GM18499 (cell line): ENCODE results near the gene KCNT1.

Experiments
- ATAC-seq: cut with Tn5 transposase; IDR thresholded peaks from one replicate; pipeline ENCODE4 v1.9.1; 2021; ENCODE audit warnings: moderate number of reproducible peaks; ENCODE audit not compliant: insufficient read depth, unreplicated experiment

Gene KCNT1

DNA sequence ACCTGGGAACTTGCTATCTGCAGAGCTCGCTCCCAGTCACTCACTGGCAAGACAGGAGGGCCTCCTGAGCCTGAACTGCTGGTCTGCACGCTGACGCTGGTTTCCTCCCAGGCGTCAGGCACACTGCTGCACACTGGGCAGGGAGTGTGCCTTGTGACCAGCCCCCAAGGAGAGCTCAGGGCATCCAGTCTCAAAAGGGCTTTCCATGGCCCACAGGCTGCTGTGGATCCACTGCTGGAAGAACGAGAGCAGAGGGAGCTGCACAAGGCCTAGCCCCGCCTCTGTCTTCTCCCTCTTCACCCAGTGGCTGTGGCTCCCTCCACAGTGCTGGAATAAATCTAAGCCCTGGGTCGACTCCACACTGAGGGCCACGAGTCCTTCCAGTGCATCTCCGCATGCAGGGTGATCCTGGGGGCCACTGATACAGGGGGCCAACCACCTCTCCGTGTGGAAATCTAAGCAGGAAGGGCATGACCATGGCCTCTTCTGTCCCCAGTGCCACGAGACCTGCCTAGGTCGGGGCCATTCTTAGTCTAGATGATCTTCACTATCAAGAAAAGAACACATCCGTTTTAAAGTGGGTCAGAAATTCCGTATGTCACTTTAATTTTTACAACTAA, 111.8 kb downstream of the KCNT1 start:
- ATAC-seq: no peak

DNA sequence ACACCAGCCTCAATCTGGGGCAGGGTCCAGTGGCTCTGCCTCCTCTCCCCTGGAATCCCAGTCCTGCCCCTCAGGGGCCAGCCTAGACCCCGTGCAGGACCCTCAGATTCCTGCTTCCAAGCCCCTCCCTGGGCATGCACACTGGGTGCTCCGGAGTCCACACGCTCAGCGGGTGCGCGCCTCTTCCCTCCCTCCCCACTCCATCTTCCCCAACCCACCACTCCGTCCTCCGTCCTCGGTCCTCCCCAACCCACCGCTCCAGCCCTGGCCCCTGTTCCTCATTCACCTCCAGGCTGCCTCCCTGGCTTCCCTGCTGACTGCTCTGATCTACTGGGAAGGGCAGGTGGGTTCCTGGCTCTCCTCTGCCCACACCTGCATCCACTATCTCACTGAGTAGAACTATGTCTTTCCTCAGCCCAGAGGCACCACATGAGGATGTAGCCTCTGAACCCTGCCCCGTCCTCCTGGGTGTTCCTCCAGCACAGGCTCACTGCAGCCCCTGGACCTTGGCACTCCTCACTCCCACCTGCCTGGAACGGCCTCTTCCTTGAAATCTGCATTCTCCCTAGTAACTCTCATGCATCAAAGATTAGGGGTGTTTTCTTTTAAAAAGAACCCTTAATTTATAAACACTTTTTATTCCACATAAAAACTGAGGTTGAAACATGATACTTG, 112.6 kb downstream of the KCNT1 start:
- ATAC-seq: no peak

DNA sequence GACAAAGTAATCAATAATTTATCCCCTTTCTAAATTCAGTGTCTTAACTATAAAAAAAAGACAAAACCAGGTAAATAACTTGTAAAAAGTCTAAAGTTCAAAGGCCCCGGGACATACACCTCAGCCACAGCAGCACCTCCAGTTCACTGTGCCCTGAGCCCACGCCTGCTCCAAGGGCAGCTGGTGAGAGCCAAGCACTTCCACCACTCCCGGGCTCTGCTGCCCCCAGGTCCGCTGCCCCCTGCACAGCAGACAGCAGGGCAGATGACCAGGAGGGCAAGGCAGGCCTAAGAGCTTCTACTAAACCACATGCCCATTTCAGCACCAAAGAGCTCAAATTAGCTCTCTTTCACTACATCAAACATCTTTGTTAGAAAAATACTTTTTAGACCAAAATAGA, 113.4 kb downstream of the KCNT1 start:
- ATAC-seq: no peak

DNA sequence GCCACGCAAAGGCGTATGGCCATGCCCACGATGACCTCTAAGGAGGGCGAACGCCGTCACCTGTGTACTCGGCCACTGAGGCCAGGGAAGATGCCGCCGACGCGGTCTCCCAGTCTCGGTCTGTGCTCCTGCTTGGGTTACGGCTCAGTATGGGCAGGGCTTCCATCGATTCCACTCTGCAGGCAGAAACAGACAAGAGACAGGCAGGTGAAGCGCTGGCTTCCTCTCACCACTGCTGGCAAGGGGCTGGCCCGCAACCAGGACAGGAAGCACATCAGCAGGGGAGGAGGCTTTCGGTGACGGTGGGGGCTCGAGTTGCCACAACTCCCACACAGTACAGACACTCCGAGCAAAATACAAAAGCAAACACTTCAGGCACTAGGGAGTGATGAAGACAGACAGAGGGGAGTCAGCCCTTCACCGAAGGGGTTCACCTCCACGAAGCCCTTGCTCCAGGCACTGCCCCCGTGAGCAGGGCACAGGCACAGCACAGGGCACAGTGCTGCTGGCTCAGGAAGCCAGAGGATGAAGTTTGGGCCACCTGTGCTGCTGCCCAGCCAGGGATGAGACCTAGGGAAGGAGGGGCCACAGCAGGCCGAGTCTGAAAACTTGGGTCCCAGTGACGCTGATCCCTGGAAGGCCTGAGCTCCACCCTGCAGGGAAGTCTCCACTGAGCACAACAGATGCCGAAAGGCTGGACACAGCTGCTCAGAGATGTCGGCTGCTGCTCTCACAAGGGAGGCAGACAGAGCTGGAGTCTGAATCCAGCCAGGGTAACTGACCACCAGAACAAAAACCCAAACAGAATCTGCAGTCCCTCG, 114.1 kb downstream of the KCNT1 start:
- ATAC-seq: no peak

DNA sequence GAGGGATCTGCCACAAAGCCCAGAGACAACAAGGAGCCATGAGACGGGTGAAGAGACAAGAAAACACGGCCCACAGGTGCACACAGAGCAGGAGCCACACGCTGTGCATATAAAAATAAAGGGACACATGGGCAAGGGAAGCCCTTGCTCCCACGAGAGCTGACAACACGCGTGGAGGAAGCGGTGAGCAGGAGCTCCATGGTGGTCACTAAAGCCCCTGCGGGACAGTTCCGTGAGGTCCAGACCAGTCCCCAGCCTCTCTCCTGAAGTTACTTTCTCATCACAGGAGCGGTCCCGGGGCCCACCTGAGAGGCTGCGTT, 114.6 kb downstream of the KCNT1 start:
- ATAC-seq: no peak

DNA sequence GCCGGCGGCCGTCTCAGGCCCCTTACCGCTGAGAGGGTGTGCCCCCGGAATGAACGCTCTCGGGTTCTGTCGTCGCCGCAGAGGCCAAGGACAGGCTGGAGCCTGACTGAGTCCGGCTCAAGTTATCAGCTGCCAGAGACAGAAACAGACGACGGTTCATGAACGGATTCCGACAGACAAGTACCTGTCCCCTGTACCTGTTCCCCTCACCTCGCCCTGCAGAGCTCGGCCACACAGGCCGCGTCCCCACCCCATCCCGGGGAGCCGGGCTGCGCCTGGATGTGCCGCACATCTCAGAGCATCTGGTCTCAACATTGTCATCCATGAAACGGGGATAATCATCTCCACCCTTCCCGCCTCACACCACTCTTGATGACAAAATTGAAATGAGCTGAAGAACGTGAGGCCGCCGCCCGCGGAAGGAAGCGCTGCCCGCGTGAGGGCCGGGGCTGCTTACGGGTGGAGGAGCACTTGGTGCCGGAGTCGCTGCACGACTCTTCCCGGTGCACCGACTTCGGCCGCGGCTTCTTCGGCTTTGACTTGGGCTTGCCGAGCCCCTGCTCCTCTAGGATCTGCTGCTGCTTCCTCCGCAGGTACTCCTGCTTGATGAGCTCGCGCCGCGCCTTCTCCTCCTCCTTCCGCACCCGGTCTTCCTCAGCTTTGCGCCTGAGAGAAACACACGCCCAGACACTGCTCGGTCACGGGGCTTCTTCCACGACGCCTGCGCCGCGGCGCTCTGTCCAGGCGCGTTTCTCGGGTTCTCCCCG, 116.1 kb downstream of the KCNT1 start:
- ATAC-seq: no peak

DNA sequence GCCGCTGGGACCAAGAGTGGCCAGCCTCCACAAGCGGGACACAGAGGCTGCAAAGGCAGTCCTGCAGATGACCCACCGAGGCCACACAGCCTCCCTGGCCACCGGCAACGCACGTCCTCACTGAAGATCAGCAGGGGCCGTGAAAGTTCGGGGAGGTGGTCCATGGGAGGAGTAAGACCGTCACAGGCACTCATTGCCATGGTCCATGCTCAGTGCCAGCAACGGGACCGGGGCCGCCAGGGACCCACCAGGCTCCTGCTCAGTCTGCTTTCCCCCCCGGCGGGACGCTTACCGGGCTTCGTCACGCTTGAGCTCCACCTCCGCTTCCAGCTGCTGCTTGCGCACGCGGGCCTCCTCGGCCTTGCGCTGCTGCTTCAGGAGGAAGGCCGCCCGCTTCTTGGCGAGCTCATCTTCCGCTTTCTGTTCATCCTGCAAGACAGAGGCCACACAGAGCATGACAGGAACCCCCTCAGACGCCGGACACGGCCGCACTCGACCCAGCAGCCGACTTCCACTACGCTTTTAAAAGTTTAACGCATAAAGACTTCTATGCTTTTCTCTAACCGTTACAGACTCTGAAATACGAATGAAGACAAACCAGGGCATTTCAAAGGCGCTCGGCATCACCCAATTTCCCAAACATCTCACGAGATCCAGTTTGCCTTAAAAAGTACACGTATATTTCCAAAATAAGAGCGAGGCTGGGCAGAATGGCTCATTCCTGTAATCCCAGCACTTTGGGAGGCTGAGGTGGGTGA, 116.9 kb downstream of the KCNT1 start:
- ATAC-seq: no peak

DNA sequence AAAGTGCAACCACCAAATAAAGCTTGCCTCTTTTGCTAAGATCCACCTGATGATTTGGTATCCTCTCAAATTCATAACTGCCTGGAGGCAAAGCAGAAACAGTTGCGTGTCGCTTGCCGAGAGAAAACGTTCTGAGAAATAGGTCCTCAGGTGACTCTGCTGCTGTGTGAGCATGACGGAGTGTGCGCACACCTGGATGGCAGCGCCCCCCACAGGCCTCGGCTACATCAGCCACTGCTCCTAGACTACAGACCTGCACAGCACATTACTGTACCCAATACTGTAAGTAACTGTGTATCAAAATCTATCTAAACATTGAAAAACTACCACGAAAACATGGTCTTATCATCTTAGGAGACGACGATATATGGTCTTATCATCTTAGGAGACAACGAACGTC, 117.9 kb downstream of the KCNT1 start:
- ATAC-seq: no peak

DNA sequence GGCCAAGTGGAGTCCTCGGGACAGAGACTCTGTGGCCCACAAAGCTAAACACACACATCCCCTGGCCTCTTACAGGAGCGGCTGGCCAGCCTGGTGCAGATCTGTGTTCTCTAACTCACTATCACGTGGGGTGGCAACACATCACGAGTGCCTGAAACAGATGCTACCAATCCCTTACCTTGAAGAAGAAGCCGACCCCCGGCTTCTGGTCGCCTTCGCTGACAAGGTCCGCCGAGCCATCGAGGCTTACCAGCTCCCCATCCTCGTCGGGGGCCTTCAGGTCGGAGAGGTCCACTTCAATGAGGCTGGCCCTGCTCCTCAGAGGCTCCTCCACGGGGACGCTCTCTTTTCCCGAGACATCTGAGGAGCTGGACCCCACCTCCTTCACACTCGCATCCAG, 118.7 kb downstream of the KCNT1 start:
- ATAC-seq: no peak

DNA sequence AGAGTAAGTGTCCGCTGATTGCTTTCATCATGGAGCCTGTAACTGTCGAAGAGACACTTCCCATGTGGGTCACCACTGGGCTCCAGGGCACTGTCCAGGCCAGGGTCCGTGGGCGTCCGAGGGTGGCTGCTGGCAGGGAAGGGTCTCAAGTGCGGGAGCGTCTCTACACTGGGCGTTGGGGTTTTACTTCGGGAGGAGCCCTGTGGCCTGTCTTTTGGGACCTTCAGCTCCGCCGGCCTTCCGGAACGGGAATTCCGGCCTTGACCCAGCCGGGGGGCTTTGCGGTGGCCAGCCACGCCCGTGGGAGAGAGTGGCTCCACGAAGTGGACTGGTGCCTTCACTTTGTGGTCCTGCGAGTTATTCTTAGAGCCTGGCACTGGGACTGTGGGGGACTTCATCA, 119.1 kb downstream of the KCNT1 start:
- no peak for ATAC-seq

DNA sequence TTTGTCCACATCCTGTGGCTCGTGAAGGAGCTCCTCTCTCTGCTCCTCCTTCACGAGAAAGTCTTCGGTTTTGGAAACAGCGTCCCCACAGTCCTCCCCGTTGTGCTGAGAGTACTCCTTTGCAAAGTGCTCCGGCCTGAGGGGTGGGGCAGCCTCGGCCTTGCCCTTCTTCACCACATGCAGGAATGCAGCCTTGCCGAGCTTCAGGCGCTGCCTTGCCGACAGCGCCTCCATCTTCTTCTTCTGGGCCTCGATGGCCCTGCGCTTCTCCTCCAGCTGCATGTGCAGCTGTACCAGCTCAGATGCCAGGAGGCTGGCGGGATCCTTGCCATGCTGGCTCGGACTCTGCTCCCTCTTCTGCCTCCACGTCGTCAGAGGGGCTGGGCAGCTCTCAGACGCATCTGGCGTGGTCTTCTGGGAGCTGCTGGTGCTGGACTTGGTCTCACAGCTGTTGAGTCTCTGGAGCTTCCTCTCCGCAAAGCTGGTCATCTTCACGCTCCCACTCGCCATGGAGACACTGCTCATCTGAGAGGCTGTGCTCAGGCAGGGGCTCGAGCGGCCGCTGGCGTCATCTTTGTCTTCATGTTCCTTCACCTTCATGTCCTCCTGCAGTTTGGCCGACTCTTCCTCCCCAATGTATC, 119.9 kb downstream of the KCNT1 start:
- no peak for ATAC-seq

DNA sequence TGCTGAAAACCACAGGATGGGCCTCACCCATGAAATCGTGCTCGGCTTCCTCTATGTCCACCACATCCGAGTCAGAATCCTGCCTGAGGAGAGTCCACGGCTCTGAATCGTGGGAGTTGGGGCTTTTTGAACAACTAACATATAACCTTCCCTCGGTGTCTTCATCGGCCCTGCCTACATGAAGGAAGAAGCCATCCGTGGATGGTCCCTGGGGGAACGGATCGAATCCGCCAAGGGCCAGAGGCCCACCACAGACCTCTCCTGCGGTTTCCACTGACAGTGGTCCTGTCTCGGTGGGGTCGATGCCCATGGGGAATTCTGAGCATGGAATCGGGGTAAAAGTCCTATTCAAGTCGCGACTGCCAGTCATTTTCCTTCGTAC, 120.4 kb downstream of the KCNT1 start:
- ATAC-seq: no peak

DNA sequence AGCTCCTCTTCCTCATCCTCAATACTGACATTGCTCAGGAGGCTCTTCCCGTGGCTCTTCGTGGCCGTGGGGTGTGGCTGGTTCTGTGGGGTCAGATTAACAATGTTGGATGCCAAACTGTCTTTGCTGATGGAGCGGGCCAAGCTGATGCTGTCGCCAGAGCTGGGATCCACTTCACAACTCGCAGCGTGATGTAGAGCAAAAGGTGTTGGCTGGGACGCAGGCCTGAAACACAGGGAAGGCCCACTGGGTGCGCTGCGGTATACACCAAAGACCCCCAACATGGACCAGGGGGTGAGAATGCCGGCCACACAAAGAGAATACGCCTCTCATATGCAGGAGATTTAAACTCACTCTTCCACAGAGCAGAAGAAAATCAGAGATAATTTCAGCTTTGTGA, 121.1 kb downstream of the KCNT1 start:
- no peak for ATAC-seq

DNA sequence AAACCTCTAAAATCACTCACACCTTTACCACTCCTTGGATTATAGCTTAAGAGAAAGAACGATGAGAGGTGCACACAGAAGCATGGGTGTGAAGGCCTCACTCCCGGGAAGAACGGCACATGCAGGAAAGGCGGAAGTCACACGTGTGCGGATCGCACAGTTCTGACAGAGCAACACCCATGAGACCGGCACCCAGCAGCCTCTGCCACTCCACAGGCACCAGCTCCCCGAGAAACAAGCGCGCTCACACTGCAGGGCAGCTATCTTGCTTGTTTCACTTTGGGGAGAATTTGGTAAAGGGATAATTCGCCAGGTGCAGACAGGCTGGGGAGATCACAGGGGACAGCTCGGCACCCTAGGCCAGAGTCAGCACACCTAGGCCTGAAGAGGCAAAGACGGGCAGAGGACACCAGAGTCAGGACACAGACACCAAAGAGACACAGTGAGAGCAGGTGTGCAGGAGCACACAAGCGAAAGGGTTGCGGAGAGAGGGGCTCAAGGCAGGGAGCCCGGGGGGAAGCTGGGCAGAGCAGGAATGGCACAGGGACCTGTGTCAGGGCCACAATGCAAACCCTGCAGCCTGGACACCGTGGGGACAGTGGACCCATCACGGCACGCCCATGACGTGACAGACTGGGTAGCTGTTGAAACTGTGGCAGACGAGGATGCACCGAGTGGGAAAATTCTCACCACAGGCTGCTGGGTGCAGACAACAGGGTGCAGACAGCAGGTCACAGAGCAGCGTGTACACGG, 123.6 kb downstream of the KCNT1 start:
- no peak for ATAC-seq

DNA sequence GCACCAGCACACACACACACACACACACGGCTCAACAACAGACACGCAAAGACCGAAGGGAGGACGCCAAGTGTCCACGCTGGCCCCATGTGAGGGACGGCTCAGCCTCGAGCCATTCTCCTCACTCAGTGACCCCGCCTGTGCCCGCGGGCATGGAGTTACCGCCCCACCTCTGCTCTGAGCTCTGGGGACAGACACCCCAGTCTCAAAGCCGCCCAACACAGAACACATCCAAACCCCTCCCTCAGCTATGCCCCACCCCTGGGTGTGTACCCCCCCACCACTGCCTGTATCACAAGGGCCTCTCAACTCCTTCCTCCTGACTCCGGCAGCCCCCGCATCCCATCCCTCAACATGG, 124.2 kb downstream of the KCNT1 start:
- no peak for ATAC-seq

DNA sequence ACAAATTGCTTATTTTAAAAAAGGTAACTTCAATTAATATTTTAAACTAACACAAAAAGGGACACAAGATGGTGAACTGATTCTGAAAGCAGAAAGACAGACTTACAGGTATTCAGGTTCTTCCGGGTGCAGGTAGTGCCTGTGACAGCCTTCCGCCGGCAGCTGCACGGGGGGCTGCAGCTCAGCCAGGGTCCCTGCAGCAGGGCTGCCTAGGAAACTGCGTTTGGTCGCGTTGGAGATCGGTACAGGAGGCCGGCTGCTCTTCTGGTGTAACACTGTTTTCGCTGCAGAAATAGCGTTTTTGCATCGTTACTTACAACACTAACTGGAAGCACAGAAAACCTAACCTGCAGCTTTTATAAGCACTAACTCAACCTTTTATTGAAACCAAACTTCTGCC, 125.3 kb downstream of the KCNT1 start:
- no peak for ATAC-seq

DNA sequence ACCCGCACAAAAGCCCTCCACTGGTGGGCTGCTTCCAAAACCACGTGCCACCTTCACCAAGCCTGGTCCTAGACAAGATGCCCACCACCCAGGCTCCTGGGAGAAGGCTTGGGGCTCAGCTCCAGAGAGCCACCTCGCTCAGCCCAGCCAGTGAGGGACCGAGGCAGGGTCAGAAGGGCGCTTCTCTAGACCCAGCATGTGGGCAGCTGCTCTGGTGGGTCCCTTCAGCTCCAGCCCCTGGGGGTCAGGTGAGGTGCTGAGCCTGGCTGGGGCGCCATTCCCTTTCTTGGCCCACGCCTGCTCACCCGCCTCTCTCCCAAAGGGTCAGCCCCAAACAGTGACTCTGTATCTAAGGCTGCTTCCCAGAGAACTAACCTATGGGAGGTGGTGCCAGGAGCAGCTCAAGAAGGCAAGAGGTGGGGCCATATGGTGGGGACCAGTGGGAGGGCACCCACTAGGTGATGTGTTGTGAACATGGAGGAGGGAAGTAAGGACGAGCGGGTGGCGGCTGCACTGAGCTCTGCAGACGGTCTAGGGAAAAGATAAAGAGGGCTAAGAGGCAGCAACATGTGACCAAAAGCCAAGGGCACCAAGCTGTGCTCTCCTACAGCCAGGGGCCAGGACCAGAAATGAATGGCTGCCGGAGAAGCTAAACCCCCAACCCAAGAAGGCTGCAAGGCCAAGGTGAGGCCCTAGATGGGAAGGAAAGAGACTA, 126.0 kb downstream of the KCNT1 start:
- ATAC-seq: no peak

DNA sequence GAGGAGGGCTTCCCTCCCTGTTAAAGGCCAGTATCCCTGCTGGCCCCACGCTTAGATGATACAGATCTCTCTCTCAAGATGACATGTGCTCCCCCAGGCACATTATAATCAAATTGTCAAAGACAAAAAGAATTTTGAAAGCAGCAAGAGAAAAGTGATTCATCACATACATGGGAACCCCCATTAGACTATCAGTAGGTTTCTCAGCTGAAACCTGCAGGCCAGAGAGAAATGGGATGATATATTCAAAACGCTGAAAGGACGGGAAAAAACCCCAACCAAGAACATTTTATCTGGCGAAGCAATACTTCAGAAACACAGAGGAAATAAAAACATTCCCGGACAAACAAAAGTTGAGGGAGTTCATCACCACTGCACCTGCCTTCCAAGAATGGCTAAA, 126.7 kb downstream of the KCNT1 start:
- no peak for ATAC-seq

DNA sequence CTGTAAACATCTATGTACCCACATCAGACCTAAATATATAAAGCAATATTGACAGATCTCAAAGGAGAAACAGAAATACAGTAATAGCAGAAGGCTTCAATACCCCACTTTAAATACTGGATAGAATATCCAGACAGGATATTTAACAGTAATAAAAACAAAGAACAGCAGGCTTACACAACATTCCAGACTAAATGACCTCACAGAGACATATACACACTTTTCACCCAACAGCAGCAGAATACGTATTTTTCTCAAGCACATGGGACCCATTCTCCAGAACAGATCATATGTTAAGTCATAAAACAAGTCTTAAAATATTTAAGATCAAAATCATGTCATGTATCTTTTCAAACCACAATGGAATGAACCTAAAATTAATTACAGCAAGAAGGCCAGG, 128.5 kb downstream of the KCNT1 start:
- no peak for ATAC-seq
